ENCODE results near the gene RNF187. TPM values are rescaled to one million over a fixed set of nuclear protein-coding genes. Genes with fewer than 3 reads are reported as not detected.

RNF187 gene
- total RNA-seq, 6 experiments from 2014 or later = 110 to 143 (median 130) TPM

GRCh38 chr1:228544921-228545591 is 57.9 kb downstream of the RNF187 start:
- no peak for DNase-seq
- no peak overlapping the region for H3K4me3 Mint-ChIP-seq
- peaks cover 10% of the 10 kb centered on the region for H3K27me3 Mint-ChIP-seq (ENCODE audit: insufficient read depth)
- no peaks in the 10 kb centered on the region for H3K4me1 Mint-ChIP-seq (ENCODE audit: low read depth)
- no peaks in the 10 kb centered on the region for H3K9me3 Mint-ChIP-seq
- H3K36me3 Mint-ChIP-seq (ENCODE audit: low read depth) = no peaks in the 10 kb centered on the region
- no peak for TF ChIP-seq CTCF (IDR thresholded peaks at IDR 0.05)
- no peak overlapping the region for H3K27ac Mint-ChIP-seq

Small RNAs within 50 kb of the gene (microRNA-seq; reads per million reads assigned to microRNA genes)
- gene MIR4666A = not detected

Other genes starting within 250 kb of the RNF187 start
- gene TRIM11, start 80.5 kb upstream of the RNF187 start, total RNA-seq (2021; fragmentation: NEBNext Ultra II Directional; extraction: Animal tissue kit (Norgen Biotek cat#: 25700)) = 10 to 100 TPM; 19.0 to 26.0 (median 21.8) TPM
- under 1 TPM in 3 of 6 experiments, not detected in 3; 0.23 to 0.36 (median 0.30) TPM for gene TRIM17, start 70.5 kb upstream of the RNF187 start, total RNA-seq (2021; fragmentation: NEBNext Ultra II Directional; extraction: Animal tissue kit (Norgen Biotek cat#: 25700))
- gene RHOU, start 248.1 kb downstream of the RNF187 start, total RNA-seq (2021; fragmentation: NEBNext Ultra II Directional; extraction: Animal tissue kit (Norgen Biotek cat#: 25700)) = under 1 TPM; 0.29 to 0.51 (median 0.31) TPM

Data from HFFc6 (cell line).